Ovary (tissue), 1 donor: ENCODE measurements around the gene HK1.

Experiments
- EP300 ChIP-seq: sonication (generic); formaldehyde crosslinking; IDR thresholded peaks from one replicate; pipeline ENCODE4 v1.6.1; 2017; ENCODE audit warnings: antibody characterized with exemption
- POLR2A ChIP-seq: fragments of 450-650 bp; IDR thresholded peaks from one replicate; pipeline ENCODE4 v1.6.1; 2017; ENCODE audit warnings: antibody characterized with exemption, mild to moderate bottlenecking, moderate library complexity

GRCh38 chr10:69248117-69248730 lies 30.1 kb upstream of the HK1 start:
- TF ChIP-seq POLR2A = no peak
- no peak for TF ChIP-seq EP300
